A204.1 (cell line): ENCODE data around the gene RETREG3.
"Not testable (repeated sequence)": the region's sequence is repeated elsewhere in the genome, so short reads cannot be mapped to it uniquely, and the experiment has no call there.

ENCODE experiments used
- FAIRE-seq: peaks from 2 replicates; lab custom pipeline; 2012; peaks lifted over from hg19 to GRCh38; lab: Jason Lieb, UNC

The RETREG3 gene

GRCh38 chr17:42612013-42612412, 2.8 kb upstream of the RETREG3 start:
- FAIRE-seq: no peak

GRCh38 chr17:42609814-42610801, 934 bp upstream of the RETREG3 start:
- FAIRE-seq: not testable (repeated sequence)

GRCh38 chr17:42608305-42609181, 631 bp downstream of the RETREG3 start:
- no peak for FAIRE-seq

- FAIRE-seq: no peak
Measured at GRCh38 chr17:42607769-42608168, 1.4 kb downstream of the RETREG3 start.

- no peak for FAIRE-seq
Measured at GRCh38 chr17:42603318-42603717, 5.9 kb downstream of the RETREG3 start.

- FAIRE-seq: no peak
Measured at GRCh38 chr17:42598905-42599304, 10.3 kb downstream of the RETREG3 start.

GRCh38 chr17:42596386-42596785, 12.8 kb downstream of the RETREG3 start:
- no peak for FAIRE-seq

- FAIRE-seq: no peak
Measured at GRCh38 chr17:42591411-42591810, 17.8 kb downstream of the RETREG3 start.

- no peak for FAIRE-seq
Measured at GRCh38 chr17:42590886-42591285, 18.3 kb downstream of the RETREG3 start.

- no peak for FAIRE-seq
Measured at GRCh38 chr17:42586514-42587230, 22.5 kb downstream of the RETREG3 start.

GRCh38 chr17:42585353-42585752, 23.8 kb downstream of the RETREG3 start:
- FAIRE-seq: no peak

- no peak for FAIRE-seq
Measured at GRCh38 chr17:42584880-42585279, 24.3 kb downstream of the RETREG3 start.

- no peak for FAIRE-seq
Measured at GRCh38 chr17:42581744-42582270, 27.4 kb downstream of the RETREG3 start.

GRCh38 chr17:42579794-42580551, 29.2 kb downstream of the RETREG3 start:
- FAIRE-seq: no peak

- FAIRE-seq: no peak
Measured at GRCh38 chr17:42578282-42578869, 30.8 kb downstream of the RETREG3 start.

GRCh38 chr17:42577532-42578281, 31.5 kb downstream of the RETREG3 start, which contains the start of gene PSMC3IP:
Gene PSMC3IP (minus strand): TSS chr17:42577729. CDS start chr17:42577686, 43 bp downstream.
- peak; percentile 63 for FAIRE-seq

- FAIRE-seq: no peak
Measured at GRCh38 chr17:42577140-42577531, 32.0 kb downstream of the RETREG3 start.

- no peak for FAIRE-seq
Measured at GRCh38 chr17:42574463-42574862, 34.7 kb downstream of the RETREG3 start.

- no peak for FAIRE-seq
Measured at GRCh38 chr17:42573095-42573494, 36.1 kb downstream of the RETREG3 start.
